GM12892 (cell line): Measurements from ENCODE around the gene FRMD4B.
"Not testable (repeated sequence)": the region's sequence is repeated elsewhere in the genome, so short reads cannot be mapped to it uniquely, and the experiment has no call there.

Source experiments
- DNase-seq: peaks from one replicate; pipeline ENCODE4 v3.0.0; 2011; ENCODE audit not compliant: insufficient read length
- FAIRE-seq: peaks from 2 replicates; lab custom pipeline; 2011; peaks lifted over from hg19 to GRCh38; lab: Jason Lieb, UNC
- POLR2A ChIP-seq: IDR thresholded peaks from 2 replicates; pipeline ENCODE4 v1.6.1; 2011; ENCODE audit warnings: low read depth, low read length, control low read depth
- POLR2AphosphoS5 ChIP-seq: IDR thresholded peaks from 2 replicates; pipeline ENCODE4 v1.6.1; 2011; ENCODE audit warnings: low read depth, low read length, control low read depth
- TAF1 ChIP-seq: IDR thresholded peaks from 2 replicates; pipeline ENCODE4 v1.6.1; 2011; ENCODE audit warnings: low read depth, mild to moderate bottlenecking, control low read depth, low read length, borderline replicate concordance

The FRMD4B gene

DNA sequence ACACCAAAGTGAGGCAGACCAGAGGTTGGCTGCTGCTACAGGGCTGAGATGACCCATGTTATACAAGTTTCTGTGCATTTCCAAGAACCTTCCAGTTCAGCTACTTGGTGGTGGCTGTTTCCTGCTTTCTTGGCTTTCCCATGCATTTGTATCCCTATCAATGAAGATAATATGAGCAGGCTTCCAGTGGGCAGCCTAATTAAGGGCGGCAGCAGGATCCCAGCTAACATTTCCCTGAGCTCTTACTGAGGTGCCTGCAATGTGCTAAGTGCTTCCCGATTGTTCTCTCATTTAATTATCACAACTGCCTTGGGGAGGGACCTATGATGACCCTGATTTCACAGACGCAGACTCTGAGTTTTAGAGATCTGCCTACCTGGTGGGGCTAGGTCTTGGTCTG, 95.5 kb downstream of the FRMD4B start:
- FAIRE-seq (no peak), DNase-seq (no peak)
- no peak for TF ChIP-seq POLR2AphosphoS5

DNA sequence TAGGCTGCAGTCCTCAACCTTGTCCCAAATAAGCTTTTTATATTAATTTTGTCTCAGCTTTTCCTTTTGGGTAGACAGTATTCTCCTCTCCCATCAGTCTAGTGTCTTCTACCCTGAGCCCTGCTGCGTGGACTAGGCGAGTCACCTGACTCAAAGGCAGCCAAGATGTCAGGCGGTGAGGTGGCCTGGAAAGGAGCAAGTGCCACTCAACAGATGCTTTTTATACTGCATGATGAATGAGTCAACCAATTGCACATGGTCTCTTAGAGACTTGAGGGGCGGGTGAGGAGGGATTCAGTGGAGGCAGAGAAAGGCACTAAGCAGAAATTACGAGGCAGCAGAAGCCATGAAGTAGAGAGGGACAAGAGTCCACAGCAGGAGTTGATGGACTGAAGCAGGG, 95.9 kb downstream of the FRMD4B start:
- TF ChIP-seq POLR2AphosphoS5 (no peak), TAF1 (no peak), POLR2A (no peak)
- no peak for DNase-seq
- FAIRE-seq, result no peak

DNA sequence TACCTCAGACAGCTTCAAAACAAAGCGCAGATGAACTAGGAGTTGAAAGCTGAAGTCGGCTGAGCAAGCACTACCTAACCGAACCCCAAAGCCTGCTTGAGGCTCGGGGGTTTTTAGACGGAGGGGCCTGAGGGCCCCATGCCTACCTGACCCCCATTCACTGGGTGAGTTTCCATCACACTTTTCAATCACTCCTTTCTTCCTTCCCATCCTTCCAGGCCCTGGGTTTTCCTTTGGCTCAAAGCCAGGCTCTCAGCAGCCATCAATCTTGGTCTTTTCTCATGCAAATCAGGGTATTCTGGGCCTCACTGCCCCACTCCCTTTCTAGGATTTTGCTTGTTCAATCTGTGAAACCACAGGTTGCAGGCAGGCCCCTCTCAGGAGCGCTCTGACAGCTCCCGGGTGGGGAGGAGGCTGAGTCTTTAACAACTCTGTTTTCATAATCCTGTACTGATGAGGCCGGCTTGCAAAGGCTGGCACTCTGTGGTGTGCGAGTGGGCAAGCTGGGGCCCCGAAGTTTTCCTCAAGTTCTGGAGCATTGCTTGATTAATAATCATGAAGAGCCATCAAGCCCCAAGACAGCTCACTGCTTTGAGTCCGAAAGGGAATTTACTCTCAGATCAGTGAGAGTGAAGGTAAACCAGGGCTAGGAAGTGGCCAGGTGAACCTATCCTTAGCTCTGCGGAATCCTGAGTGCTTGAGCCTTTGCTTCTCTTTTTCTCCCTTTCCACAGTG, 97.6 kb downstream of the FRMD4B start:
- FAIRE-seq (peak; percentile 84), DNase-seq (no peak)
- TF ChIP-seq POLR2AphosphoS5 (no peak), POLR2A (no peak), TAF1 (no peak)

DNA sequence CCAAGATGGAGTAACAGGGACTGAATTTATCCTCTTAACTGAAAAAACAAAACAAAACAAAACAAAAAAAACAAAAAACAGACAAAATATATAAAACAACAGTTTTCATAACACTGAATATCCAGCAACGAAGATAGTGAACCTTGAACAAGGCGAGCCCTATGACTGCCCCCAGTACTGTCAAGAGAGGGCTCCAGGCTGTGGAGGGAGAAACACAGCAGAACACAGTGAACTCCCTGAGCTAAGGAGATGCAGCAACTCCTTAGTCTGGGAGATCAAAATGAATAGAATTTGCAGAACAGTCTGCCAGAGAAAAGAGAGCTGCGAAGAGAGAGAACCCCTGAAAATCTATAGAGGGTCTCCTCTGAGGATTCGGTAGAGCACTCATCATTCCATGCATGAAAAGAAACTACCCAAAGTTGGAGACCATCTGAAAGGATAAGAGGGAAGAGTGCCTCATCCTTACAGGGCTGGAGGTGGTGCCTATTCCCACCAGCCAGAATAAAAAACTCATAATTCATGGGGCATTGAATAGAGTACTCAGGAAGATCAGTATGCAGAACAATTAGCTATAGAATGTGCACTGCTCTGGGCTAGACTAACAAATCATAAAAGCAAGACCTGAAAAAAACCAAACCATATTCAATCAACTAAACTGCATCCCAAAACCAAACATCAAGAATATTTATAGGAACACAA, 101.8 kb downstream of the FRMD4B start:
- DNase-seq (no peak), FAIRE-seq (no peak)
- TF ChIP-seq TAF1 (no peak), POLR2AphosphoS5 (no peak), POLR2A (no peak)

DNA sequence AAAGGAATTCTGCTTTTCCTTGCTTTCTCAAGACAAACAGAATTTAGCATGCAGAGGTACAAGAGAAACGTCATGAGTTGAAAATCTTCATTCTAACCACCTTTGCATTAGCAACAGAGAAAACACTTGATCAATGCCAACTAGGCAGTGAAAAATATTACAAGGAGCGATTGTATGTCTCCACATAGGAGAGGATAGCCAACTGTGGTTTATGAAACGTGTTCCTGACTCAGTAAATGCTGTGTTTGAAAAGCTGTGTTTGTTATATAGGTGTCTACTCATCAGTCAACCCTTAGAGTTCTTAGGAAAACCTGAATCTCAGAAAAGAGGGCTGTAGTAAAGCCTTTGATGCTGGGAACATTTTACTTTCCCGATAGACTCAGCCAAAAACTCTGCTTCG, 102.4 kb downstream of the FRMD4B start:
- no peak for FAIRE-seq
- no peak for DNase-seq
- TF ChIP-seq TAF1 (no peak), POLR2A (no peak), POLR2AphosphoS5 (no peak)

DNA sequence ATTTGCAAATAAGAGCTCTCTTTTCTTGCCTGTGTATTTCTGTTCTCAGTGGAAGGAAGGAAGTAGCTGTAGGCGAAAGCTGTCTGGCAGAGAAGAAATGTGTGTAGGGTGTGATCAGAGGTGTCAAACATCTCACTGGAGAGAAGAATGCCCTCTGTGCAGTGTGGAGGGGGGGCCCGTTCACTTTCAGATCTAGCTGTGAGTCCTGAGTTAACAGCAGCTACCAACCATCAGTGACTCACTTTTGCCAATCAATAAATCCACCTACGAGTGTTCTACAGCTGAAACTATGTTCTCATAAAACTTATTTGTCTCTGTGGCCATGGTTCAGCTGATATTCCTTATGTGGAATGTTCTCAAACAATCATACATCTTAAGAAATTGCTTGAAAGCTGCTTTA, 103.7 kb downstream of the FRMD4B start:
- DNase-seq (no peak), FAIRE-seq (peak; percentile 51)
- TF ChIP-seq TAF1 (no peak), POLR2A (no peak), POLR2AphosphoS5 (no peak)

DNA sequence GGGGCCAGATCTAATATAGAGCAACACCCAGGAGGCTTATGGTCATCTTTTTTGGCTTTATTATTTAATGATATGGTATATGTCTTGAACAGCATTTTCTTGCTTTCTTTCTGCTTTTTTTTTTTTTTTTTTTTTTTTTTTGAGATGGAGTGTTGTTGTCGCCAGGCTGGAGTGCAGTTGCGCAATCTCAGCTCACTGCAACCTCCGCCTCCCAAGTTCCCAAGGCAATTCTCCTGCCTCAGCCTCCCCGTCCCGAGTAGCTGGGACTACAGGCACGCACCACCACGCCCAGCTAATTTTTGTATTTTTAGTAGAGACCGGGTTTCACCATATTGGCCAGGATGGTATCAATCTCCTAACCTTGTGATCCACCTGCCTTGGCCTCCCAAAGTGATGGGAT, 108.5 kb downstream of the FRMD4B start:
- DNase-seq, FAIRE-seq: not testable (repeated sequence)

DNA sequence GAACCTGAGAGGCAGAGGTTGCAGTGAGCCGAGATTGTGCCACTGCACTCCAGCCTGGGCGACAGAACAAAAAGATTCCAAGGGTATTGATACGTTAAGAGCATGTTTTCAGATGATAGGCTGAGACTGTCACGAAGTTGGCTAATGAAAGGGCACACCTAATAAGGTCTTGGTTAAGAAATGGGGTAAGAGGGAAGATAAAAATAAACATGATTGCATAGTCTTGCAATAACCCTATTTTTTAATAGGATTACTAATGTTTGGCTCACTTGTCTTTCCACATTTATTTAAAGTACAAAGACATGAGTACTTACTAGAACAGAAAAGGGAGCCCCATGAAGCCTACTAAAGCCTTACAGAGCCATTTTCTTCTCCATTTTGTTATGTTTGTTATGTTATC, 109.0 kb downstream of the FRMD4B start:
- DNase-seq (no peak), FAIRE-seq (no peak)
- TF ChIP-seq POLR2A (no peak), POLR2AphosphoS5 (no peak), TAF1 (no peak)

DNA sequence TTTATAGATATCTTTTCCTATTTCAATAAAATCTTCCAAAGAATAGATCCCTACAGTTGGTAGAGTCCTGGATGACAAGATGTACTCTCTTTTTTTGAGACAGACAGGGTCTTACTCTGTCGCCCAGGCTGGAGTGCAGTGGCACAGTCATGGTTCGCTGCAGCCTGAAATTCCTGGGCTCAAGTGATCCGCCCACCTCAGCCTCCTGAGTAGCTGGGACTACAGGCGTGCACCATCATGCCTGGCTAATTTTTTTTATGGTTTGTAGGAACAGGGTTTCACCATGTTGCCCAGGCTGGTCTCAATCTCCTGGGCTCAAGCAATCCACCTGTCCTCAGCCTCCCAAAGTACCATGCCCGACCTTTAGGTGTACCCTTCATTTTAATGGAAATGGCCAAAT, 109.7 kb downstream of the FRMD4B start:
- DNase-seq, FAIRE-seq: not testable (repeated sequence)

DNA sequence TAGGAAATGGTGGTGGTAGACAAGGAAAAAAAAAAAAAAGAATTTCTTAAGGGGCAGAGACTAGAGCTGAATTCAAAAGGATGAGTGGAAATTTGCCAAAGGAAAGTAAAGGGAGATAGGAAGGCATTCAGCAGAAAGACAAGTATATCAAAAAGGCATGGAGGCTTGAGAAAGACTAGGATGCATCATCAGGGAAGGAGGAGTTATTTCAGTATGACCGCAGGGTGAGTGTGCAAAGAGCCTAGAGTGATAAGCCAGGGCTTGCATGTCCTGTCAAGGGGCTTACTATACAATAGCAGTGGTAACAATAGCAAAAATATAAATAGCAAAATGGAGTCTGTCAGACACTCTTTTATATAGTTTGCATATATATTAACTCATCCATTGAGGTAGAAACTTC, 112.0 kb downstream of the FRMD4B start:
- TF ChIP-seq POLR2A (no peak), POLR2AphosphoS5 (no peak), TAF1 (no peak)
- FAIRE-seq (no peak), DNase-seq (no peak)

DNA sequence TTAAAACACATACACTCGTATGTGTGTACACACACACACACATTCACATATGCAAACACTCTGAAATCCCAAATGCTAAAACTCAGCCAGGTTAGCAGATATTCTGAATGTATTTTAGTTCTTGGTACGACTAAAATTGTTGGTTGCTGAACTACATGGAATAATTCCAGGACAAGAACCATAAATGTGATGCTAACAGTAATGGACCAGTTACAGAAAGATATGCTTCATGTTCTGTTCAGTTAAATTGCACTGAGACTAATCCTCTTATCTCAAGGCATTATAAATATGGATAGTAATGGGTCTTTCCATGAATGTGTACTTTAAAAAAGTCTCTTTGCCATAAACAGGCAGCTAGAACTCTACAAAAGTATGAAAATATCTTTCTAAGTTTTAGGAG, 113.3 kb downstream of the FRMD4B start:
- DNase-seq (no peak), FAIRE-seq (no peak)
- TF ChIP-seq POLR2AphosphoS5, result no peak
- no peak for TF ChIP-seq POLR2A
- TF ChIP-seq TAF1, result no peak

DNA sequence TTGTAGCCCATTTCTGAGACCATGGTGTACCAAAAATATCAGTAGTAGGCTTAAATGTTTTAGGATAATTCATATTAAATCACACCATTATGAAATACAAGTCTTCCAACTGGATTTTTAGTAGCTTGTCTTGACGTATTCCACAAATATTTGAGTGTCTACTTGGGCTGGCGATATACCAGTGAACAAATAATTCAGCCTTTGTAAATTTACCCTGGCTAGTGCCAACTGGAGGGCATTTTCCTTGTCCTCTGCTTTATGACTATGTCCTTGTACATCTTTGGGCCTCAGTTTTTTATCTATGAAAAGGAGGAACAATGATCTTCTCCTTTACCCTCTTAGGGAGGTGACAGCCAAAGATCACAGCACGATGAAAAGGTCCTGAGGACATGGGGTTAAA, 114.8 kb downstream of the FRMD4B start:
- TF ChIP-seq POLR2AphosphoS5 (no peak), POLR2A (no peak), TAF1 (no peak)
- FAIRE-seq (no peak), DNase-seq (no peak)

DNA sequence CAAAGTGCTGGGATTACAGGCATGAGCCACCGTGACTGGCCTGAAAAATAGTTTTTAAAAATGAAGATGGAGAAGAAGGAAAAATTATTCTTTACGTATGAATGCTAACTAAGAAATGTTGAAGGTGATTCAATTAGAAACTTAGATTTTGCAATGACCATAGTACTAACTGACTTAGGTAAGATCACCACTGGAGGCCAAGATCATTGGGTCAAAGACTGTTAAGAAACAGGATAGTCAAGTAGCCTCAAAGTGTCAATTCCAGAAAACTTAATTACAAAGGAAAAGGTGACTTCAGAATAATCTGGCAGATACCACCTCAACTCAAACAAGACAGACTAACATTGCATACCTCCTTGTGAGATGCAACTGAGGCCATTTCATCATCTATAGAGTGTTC, 119.3 kb downstream of the FRMD4B start:
- TF ChIP-seq TAF1 (no peak), POLR2AphosphoS5 (no peak), POLR2A (no peak)
- DNase-seq (no peak), FAIRE-seq (no peak)

DNA sequence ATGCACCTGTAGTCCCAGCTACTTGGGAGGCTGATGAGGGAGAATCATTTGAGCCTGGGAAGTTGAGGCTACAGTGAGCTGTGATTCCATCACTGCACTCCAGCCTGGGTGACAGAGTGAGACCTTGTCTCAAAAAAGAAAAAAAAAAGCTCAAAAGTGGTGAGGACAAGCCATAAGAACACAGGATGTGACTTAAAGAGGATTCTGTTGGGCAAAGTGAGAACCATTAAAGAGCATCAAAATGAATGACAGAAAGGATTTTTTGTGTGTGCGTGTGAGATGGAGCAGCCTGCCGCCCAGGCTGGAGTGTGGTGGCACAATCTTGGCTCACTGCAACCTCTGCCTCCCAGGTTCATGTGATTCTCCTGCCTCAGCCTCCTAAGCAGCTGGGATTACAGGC, 119.8 kb downstream of the FRMD4B start:
- FAIRE-seq, DNase-seq: not testable (repeated sequence)

DNA sequence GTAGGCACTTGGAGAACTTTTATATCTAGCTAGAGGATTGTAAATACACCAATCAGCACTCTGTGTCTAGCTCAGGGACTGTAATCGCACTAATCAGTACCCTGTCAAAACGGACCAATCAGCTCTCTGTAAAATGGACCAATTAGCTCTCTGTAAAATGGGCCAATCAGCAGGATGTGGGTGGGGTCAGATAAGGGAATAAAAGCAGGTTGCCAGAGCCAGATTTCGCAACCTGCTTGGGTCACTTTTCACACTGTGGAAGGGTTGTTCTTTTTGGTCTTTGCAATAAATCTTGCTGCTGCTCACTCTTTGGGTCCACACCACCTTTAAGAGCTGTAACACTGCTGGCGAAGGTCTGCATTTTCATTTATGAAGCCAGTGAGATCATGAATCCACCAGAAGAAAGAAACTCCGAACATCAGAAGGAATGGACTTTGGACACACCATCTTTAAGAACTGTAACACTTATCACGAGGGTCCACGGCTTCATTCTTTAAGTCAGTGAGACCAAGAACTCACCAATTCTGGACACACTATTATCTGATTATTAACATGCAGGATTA, 125.0 kb downstream of the FRMD4B start:
- FAIRE-seq, DNase-seq: not testable (repeated sequence)
